GM23248 (cell line): ENCODE data around the gene ALDH1A2. TPM values are rescaled to one million over a fixed set of nuclear protein-coding genes. Genes with fewer than 3 reads are reported as not detected.

ENCODE experiments used
- DNase-seq: peaks from one replicate; pipeline ENCODE4 v3.0.0-alpha.2; 2015
- H2AFZ ChIP-seq: fragments of 200-600 bp; sonication (generic); 2 replicates; pipeline ENCODE4 v1.6.1; 2016; ENCODE audit warnings: antibody characterized with exemption
- H3F3A ChIP-seq: fragments of 200-600 bp; sonication (generic); 2 replicates; pipeline ENCODE4 v1.6.1; 2016; ENCODE audit warnings: mild to moderate bottlenecking, antibody characterized with exemption, mixed run types; ENCODE audit not compliant: insufficient read depth
- H3K27ac ChIP-seq: fragments of 200-600 bp; sonication (generic); 2 replicates; pipeline ENCODE4 v1.5.1; 2016; ENCODE audit warnings: mild to moderate bottlenecking
- H3K27me3 ChIP-seq: fragments of 200-600 bp; sonication (generic); replicated peaks from 2 replicates; pipeline ENCODE4 v1.6.1; 2016; ENCODE audit warnings: mild to moderate bottlenecking; ENCODE audit not compliant: insufficient read depth
- H3K36me3 ChIP-seq: fragments of 200-600 bp; sonication (generic); 2 replicates; pipeline ENCODE4 v1.6.1; 2016; ENCODE audit warnings: low read depth, mild to moderate bottlenecking
- H3K4me1 ChIP-seq: fragments of 200-600 bp; sonication (generic); 2 replicates; pipeline ENCODE4 v1.6.1; 2016; ENCODE audit warnings: mild to moderate bottlenecking; ENCODE audit not compliant: insufficient read depth
- H3K4me2 ChIP-seq: fragments of 200-600 bp; sonication (generic); one replicate; pipeline ENCODE4 v1.6.1; 2016; ENCODE audit warnings: mild to moderate bottlenecking; ENCODE audit not compliant: unreplicated experiment
- H3K4me3 ChIP-seq: fragments of 200-600 bp; sonication (generic); 2 replicates; pipeline ENCODE4 v1.5.1; 2016; ENCODE audit warnings: mild to moderate bottlenecking
- H3K79me2 ChIP-seq: fragments of 200-600 bp; sonication (generic); 2 replicates; pipeline ENCODE4 v1.6.1; 2016; ENCODE audit warnings: mild to moderate bottlenecking; ENCODE audit not compliant: insufficient read depth
- H3K9ac ChIP-seq: fragments of 200-600 bp; sonication (generic); 2 replicates; pipeline ENCODE4 v1.6.1; 2016; ENCODE audit warnings: mild to moderate bottlenecking
- H3K9me2 ChIP-seq: fragments of 200-600 bp; sonication (generic); 2 replicates; pipeline ENCODE4 v1.6.1; 2016; ENCODE audit warnings: mixed run types, mild to moderate bottlenecking, moderate library complexity; ENCODE audit not compliant: insufficient read depth
- H3K9me3 ChIP-seq: fragments of 200-600 bp; sonication (generic); one replicate; pipeline ENCODE4 v1.6.1; 2017; ENCODE audit warnings: low read depth
- H4K20me1 ChIP-seq: fragments of 200-600 bp; sonication (generic); 2 replicates; pipeline ENCODE4 v1.6.0; 2016; ENCODE audit not compliant: insufficient read depth
- EZH2 ChIP-seq: fragments of 200-600 bp; sonication (generic); IDR thresholded peaks from 2 replicates; pipeline ENCODE4 v1.6.1; 2018; ENCODE audit warnings: antibody characterized with exemption, mild to moderate bottlenecking; ENCODE audit not compliant: insufficient read depth, poor library complexity, severe bottlenecking
- EZH2phosphoT487 ChIP-seq: fragments of 200-600 bp; sonication (generic); IDR thresholded peaks from 2 replicates; pipeline ENCODE4 v1.6.1; 2018; ENCODE audit warnings: antibody characterized with exemption, moderate library complexity, mild to moderate bottlenecking, low read depth; ENCODE audit not compliant: insufficient read depth
- WGBS, 2 experiments: methylation state at CpG; one replicate each; pipeline ENCODE4 v1.1.6; 2015 to 2017; ENCODE audit warnings: low lambda C conversion rate in 2 of 2, low coverage in 1 of 2; ENCODE audit errors: missing lambda C conversion rate in 2 of 2; 5-methylcytosine and 5-hydroxymethylcytosine counted together
- in situ Hi-C: fragments of 300-500 bp; cut with MboI; formaldehyde crosslinking; loops from 2 replicates; pipeline ENCODE4 v1.15.0; 2020
- polyA plus RNA-seq: library from polyadenylated mRNA; unstranded; fragments of >200 nt; fragmentation: Nextera tagmentation; extraction: Ambion mirVana; gene quantifications from 2 replicates; pipeline ENCODE4 v1.2.1, GENCODE V29; 2016
- total RNA-seq: library from RNA; depleted of rRNA; stranded (reverse); fragments of >200 nt; shearing (Covaris generic); gene quantifications from 2 replicates; pipeline ENCODE4 v1.2.3, GENCODE V29; 2014

The ALDH1A2 gene
- total and polyA plus RNA-seq, 2 experiments from 2014 or later, result 0.11 to 0.68 TPM

DNA sequence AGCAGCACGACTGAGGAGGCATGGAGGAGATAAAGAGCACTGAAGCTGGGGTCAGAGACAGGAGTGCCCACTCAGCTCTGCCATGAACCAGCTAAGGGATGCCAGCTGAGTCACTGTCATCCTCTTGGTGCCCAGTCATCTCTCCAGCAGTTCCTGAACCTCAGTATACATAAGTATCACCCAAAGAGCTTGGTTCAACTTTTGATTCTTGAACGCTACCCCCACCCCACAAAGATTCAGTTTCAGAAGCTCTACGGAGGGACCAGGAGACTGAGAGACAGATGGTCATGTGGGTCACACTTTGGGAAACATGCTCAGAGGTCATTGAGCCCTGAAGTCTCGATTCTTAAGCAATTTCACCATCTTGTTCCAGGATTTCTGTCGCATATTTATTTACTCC is 108.4 kb downstream of the ALDH1A2 start:
- TF ChIP-seq EZH2 (no peak), EZH2phosphoT487 (no peak)
- Histone ChIP-seq H3K27me3 (peaks cover 8% of the 10 kb centered on the region), H3K79me2 (no peaks in the 10 kb centered on the region), H3K4me1 (no peaks in the 10 kb centered on the region), H3K4me3 (no peak overlapping the region), H4K20me1 (no peaks in the 10 kb centered on the region), H3K9me3 (no peaks in the 10 kb centered on the region), H3K9me2 (no peaks in the 10 kb centered on the region), H3K4me2 (no peak overlapping the region), H2AFZ (no peak overlapping the region), H3K9ac (no peak overlapping the region), H3F3A (no peaks in the 10 kb centered on the region), H3K36me3 (no peaks in the 10 kb centered on the region), H3K27ac (no peak overlapping the region)
- 65% methylated on average over 5 of the region's 5 CpGs for WGBS, 2 experiments
- peak; percentile 9 for DNase-seq
- in situ Hi-C loops, result no loop called here

GRCh38 chr15:57953874-57954273 is 111.6 kb downstream of the ALDH1A2 start:
- no peaks in the 10 kb centered on the region for H3K79me2 ChIP-seq
- no peak overlapping the region for H3K4me2 ChIP-seq
- no peak for DNase-seq
- WGBS, 2 experiments, result 57 to 65% methylated on average over 2 of the region's 2 CpGs
- H3K9me2 ChIP-seq, result no peaks in the 10 kb centered on the region
- no peak overlapping the region for H3K9ac ChIP-seq
- peaks cover 11% of the 10 kb centered on the region for H3K27me3 ChIP-seq
- no peaks in the 10 kb centered on the region for H3F3A ChIP-seq
- no peak overlapping the region for H3K27ac ChIP-seq
- no peaks in the 10 kb centered on the region for H4K20me1 ChIP-seq
- in situ Hi-C loops, result no loop called here
- H3K4me1 ChIP-seq, result no peaks in the 10 kb centered on the region
- TF ChIP-seq EZH2, result no peak
- no peak for TF ChIP-seq EZH2phosphoT487
- no peak overlapping the region for H2AFZ ChIP-seq
- no peak overlapping the region for H3K4me3 ChIP-seq
- no peaks in the 10 kb centered on the region for H3K9me3 ChIP-seq
- no peaks in the 10 kb centered on the region for H3K36me3 ChIP-seq

DNA sequence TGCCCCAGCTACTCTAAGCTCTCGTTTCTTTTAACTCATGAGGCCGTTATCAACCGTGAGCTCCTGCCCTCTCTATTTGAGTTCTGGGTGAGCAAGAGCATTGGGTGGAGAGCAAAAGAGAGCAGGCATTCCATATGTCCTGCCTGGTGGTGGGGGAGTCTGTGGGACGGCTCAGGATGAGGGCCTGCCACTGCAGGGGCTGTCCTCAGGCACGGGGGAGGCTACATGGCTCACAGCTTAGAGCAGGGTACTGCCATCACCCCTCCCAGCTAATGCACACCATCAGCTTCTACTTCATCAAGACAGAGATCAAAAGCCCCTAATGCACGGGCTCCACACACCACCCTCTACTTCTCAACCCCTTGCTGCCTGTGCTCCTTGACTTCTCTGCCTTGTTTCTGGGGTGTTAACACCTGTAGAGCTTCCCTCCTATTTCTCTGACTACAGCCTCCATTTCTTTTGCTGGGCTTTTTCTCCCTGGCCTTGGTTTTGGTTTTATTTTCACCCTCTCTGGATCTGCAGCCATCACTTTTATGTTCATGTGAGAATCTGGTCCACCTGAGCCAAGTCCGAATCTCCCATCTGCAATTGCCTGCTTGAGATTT is 114.1 kb downstream of the ALDH1A2 start:
- no peaks in the 10 kb centered on the region for H3K9me2 ChIP-seq
- WGBS, 2 experiments, result 39 to 43% methylated on average over 7 of the region's 7 CpGs
- no peaks in the 10 kb centered on the region for H3K79me2 ChIP-seq
- in situ Hi-C loops, result no loop called here
- H3K27ac ChIP-seq, result no peak overlapping the region
- no peaks in the 10 kb centered on the region for H3K4me1 ChIP-seq
- no peak overlapping the region for H3K9ac ChIP-seq
- H3K4me2 ChIP-seq, result no peak overlapping the region
- no peaks in the 10 kb centered on the region for H4K20me1 ChIP-seq
- no peak for DNase-seq
- no peaks in the 10 kb centered on the region for H3F3A ChIP-seq
- H3K4me3 ChIP-seq, result no peak overlapping the region
- H3K27me3 ChIP-seq, result peaks cover 14% of the 10 kb centered on the region
- no peaks in the 10 kb centered on the region for H3K36me3 ChIP-seq
- no peaks in the 10 kb centered on the region for H3K9me3 ChIP-seq
- H2AFZ ChIP-seq, result no peak overlapping the region
- TF ChIP-seq EZH2phosphoT487, result no peak
- no peak for TF ChIP-seq EZH2

DNA sequence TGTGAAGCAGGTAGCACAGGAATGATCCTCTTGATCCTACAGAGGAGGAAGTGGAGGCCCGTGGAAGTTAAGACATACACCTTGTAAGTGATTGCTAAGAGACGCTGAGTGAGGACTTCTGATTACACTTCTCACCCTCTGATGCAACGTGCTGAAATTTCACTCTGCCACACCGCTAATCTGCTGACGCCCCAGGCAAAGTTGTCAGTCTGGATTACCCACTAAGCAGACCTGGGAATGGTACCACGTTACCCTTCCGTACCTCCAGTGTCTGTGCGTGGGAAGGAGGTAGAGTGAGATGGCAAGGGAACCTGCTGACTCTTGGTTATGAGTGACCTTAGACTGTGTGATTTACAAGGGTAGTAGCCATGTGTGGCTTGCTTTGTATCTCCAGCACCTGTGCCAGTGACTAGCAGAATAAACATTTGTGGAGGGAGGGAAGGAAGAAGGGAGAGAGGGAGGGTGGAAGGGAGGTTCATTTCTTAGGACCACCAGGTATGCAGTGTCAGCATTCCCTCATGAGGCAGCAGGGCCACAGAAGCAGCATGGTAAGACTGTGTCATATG is 115.0 kb downstream of the ALDH1A2 start:
- peaks cover 18% of the 10 kb centered on the region for H3K27me3 ChIP-seq
- no peaks in the 10 kb centered on the region for H4K20me1 ChIP-seq
- TF ChIP-seq EZH2, result no peak
- no peak for TF ChIP-seq EZH2phosphoT487
- H3K27ac ChIP-seq, result no peak overlapping the region
- no peak overlapping the region for H3K9ac ChIP-seq
- H3K4me1 ChIP-seq, result no peaks in the 10 kb centered on the region
- no peaks in the 10 kb centered on the region for H3F3A ChIP-seq
- no peaks in the 10 kb centered on the region for H3K9me3 ChIP-seq
- H3K79me2 ChIP-seq, result no peaks in the 10 kb centered on the region
- no peak overlapping the region for H3K4me2 ChIP-seq
- no peaks in the 10 kb centered on the region for H3K9me2 ChIP-seq
- WGBS, 2 experiments, result 64 to 66% methylated on average over 8 of the region's 8 CpGs
- no peaks in the 10 kb centered on the region for H3K36me3 ChIP-seq
- no peak overlapping the region for H2AFZ ChIP-seq
- no peak overlapping the region for H3K4me3 ChIP-seq
- in situ Hi-C loops, result no loop called here
- no peak for DNase-seq
